Naive thymus-derived CD4-positive, alpha-beta T cell (primary cell): ENCODE measurements around the gene PTPRG. TPM values are rescaled to one million over a fixed set of nuclear protein-coding genes. Genes with fewer than 3 reads are reported as not detected.

Experiments used
- ATAC-seq: fragments of 150-1000 bp; cut with Tn5 transposase; 2 replicates; pipeline ENCODE4 v1.10.0; 2021; ENCODE audit warnings: mild to moderate bottlenecking, moderate library complexity
- CTCF ChIA-PET: fragments of 350-600 bp; sonication (Branson Sonifier 250); formaldehyde crosslinking; loops from one replicate; lab custom pipeline; 2021; ENCODE audit warnings: antibody characterized with exemption; lab: Charles Lee
- POLR2A ChIA-PET: fragments of 350-600 bp; sonication (Branson Sonifier 250); formaldehyde crosslinking; loops from one replicate; lab custom pipeline; 2021; ENCODE audit warnings: antibody characterized with exemption, inconsistent platforms; lab: Charles Lee
- DNase-seq, 9 donors: peaks; one replicate each; pipeline versions ENCODE4 v3.0.0 to v3.0.0-alpha.2; 2020 to 2022; ENCODE audit warnings: mixed read lengths in 1 of 9
- H3K27ac ChIP-seq: one replicate; pipeline ENCODE4 v1.7.0; 2013; ENCODE audit warnings: mild to moderate bottlenecking, low read depth, low read length, moderate library complexity
- H3K27me3 ChIP-seq, 2 donors: one replicate each; pipeline ENCODE4 v1.7.0; 2013; ENCODE audit warnings: low read length in 2 of 2, mild to moderate bottlenecking in 2 of 2, moderate library complexity in 2 of 2; ENCODE audit not compliant: control insufficient read depth in 2 of 2, insufficient read depth in 2 of 2
- H3K36me3 ChIP-seq, 3 experiments: 1 replicate in 2 of 3; 2 replicates in 1 of 3; pipeline ENCODE4 v1.7.0; 2013; ENCODE audit warnings: low read length in 3 of 3, mild to moderate bottlenecking in 3 of 3, moderate library complexity in 1 of 3; ENCODE audit not compliant: insufficient read depth in 3 of 3, control insufficient read depth in 2 of 3
- H3K4me1 ChIP-seq, 2 donors: one replicate each; pipeline ENCODE4 v1.7.0; 2013; ENCODE audit warnings: low read length in 2 of 2, mild to moderate bottlenecking in 2 of 2, moderate library complexity in 1 of 2; ENCODE audit not compliant: control insufficient read depth in 2 of 2, insufficient read depth in 2 of 2
- H3K4me3 ChIP-seq: 2 replicates; pipeline ENCODE4 v1.7.0; 2013; ENCODE audit warnings: mild to moderate bottlenecking, low read length
- H3K9me3 ChIP-seq, 3 experiments: 1 replicate in 2 of 3; 2 replicates in 1 of 3; pipeline ENCODE4 v1.7.0; 2013; ENCODE audit warnings: low read length in 3 of 3; ENCODE audit not compliant: control insufficient read depth in 2 of 3
- H3K27ac Mint-ChIP-seq, 9 donors: one replicate each; pipeline ENCODE4 v1.8.0; 2020 to 2022; ENCODE audit warnings: mixed read lengths in 9 of 9, mild to moderate bottlenecking in 8 of 9, moderate library complexity in 5 of 9, inconsistent platforms in 2 of 9
- H3K27me3 Mint-ChIP-seq, 5 donors: one replicate each; pipeline ENCODE4 v1.8.0; 2021 to 2022; ENCODE audit warnings: mixed read lengths in 5 of 5, mild to moderate bottlenecking in 1 of 5
- H3K36me3 Mint-ChIP-seq, 5 donors: one replicate each; pipeline ENCODE4 v1.8.0; 2020 to 2022; ENCODE audit warnings: mixed read lengths in 5 of 5, mild to moderate bottlenecking in 3 of 5, inconsistent platforms in 1 of 5
- H3K4me1 Mint-ChIP-seq, 7 donors: one replicate each; pipeline ENCODE4 v1.8.0; 2020 to 2022; ENCODE audit warnings: mixed read lengths in 7 of 7, mild to moderate bottlenecking in 3 of 7, inconsistent platforms in 1 of 7
- H3K4me3 Mint-ChIP-seq, 10 donors: one replicate each; pipeline ENCODE4 v1.8.0; 2020 to 2022; ENCODE audit warnings: mild to moderate bottlenecking in 10 of 10, mixed read lengths in 10 of 10, moderate library complexity in 6 of 10, inconsistent platforms in 2 of 10
- H3K9me3 Mint-ChIP-seq, 11 donors: one replicate each; pipeline ENCODE4 v1.8.0; 2020 to 2022; ENCODE audit warnings: mixed read lengths in 11 of 11, mild to moderate bottlenecking in 4 of 11, inconsistent platforms in 1 of 11, moderate library complexity in 1 of 11
- intact Hi-C, 2 donors: fragments of 100-400 bp; cut with micrococcal nuclease; formaldehyde crosslinking; loops; one replicate each; pipeline ENCODE4 v1.15.1; 2023
- polyA plus RNA-seq, 2 donors: library from polyadenylated mRNA; unstranded; fragments of 300-500 nt; fragmentation: Illumina TruSeq; gene quantifications; one replicate each; pipeline ENCODE4 v1.2.3, GENCODE V29; 2021
- total RNA-seq, 6 experiments: library from RNA in 5 of 6; stranded (reverse) in 5 of 6; gene quantifications; 1 replicate in 5 of 6; 2 replicates in 1 of 6; pipeline ENCODE4 v1.2.3 and lab custom pipeline; 2021 to 2026

The PTPRG gene
- total and polyA plus RNA-seq, 7 experiments from 2014 or later, result 0.17 to 1.7 TPM; not detected in 5

DNA sequence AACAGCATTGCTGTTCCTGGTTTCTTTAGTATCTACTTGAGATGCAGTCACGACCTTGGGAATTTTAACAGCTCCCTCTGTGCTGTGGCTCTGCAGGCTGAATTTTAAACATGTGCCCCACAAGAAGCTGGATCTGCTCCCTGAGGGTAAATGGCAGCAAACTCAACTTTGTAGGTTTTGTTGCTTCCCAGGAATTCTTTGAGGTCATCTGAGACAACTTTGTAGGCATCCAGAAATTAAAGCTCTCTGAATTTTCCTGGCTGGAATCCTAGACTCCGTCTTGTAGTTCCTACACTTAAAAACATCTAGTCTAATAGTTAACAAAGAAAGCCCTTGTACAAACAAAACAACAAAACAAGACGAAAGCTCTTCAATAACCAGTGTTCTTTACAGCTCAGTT, 445.7 kb downstream of the PTPRG start:
- Mint-ChIP-seq H3K27ac (no peak overlapping the region), H3K27me3 (peaks cover 0 to 10% (median 0%) of the 10 kb centered on the region in 5 donors), H3K4me3 (no peak overlapping the region), H3K4me1 (no peaks in the 10 kb centered on the region), H3K9me3 (peaks cover 0 to 3% (median 0%) of the 10 kb centered on the region in 11 donors), H3K36me3 (no peaks in the 10 kb centered on the region)
- DNase-seq (no peak), ATAC-seq (no peak)
- POLR2A ChIA-PET, result no interaction called here
- Histone ChIP-seq H3K4me1 (no peaks in the 10 kb centered on the region), H3K4me3 (no peak overlapping the region), H3K27me3 (no peaks in the 10 kb centered on the region), H3K27ac (no peak overlapping the region), H3K9me3 (no peaks in the 10 kb centered on the region), H3K36me3 (no peaks in the 10 kb centered on the region)
- intact Hi-C loops, result no loop called here
- CTCF ChIA-PET, result no interaction called here

DNA sequence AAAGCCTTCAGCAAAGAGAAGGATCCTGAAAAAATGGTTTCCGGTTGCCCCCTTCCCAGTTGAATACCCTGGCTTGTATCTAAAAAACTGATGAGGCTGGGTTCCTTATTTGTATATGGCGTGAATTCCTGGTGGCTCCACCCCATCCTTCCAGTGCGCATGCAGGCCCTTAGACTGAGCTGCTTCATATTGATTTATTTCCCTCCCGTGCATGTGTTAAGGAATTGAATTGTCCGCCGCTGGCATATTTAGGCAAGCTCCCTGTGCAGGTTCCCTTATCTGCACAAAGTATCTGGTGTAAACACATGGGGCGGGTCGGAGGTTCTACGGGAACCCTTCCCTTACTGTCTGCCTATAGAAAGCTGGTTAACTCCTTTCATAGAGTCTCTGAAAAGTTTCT, 449.6 kb downstream of the PTPRG start:
- Histone ChIP-seq H3K4me1 (no peaks in the 10 kb centered on the region), H3K4me3 (no peak overlapping the region), H3K36me3 (no peaks in the 10 kb centered on the region), H3K9me3 (no peaks in the 10 kb centered on the region), H3K27me3 (no peaks in the 10 kb centered on the region), H3K27ac (no peak overlapping the region)
- DNase-seq (no peak), ATAC-seq (no peak)
- Mint-ChIP-seq H3K27ac (no peak overlapping the region), H3K4me3 (no peak overlapping the region), H3K4me1 (no peaks in the 10 kb centered on the region), H3K36me3 (no peaks in the 10 kb centered on the region), H3K27me3 (peaks cover 0 to 15% (median 0%) of the 10 kb centered on the region in 5 donors), H3K9me3 (peaks cover 0 to 4% (median 0%) of the 10 kb centered on the region in 11 donors)
- intact Hi-C loops, result no loop called here
- CTCF ChIA-PET, result no interaction called here
- POLR2A ChIA-PET, result no interaction called here

DNA sequence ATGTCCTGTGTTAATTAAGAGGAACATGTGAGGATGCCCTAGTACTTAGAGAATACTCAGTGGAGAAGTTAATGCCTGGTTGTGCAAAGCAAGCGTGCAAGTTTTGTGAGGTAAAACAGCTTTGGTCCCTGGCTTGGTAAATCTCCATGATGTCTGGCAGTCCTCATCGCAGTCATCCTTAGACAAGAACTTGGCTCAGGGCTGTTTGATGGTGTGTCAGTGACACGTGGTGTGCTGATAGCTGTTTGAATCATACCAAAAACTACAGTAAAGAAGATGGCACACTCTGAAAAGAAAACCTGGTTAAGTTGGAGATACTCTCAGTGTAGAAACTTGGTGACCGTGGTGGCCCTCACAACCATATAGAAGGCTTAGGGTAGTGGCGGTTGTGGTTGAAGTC, 450.3 kb downstream of the PTPRG start:
- no peak for ATAC-seq
- Mint-ChIP-seq H3K27ac (no peak overlapping the region), H3K36me3 (no peaks in the 10 kb centered on the region), H3K27me3 (peaks cover 0 to 15% (median 0%) of the 10 kb centered on the region in 5 donors), H3K9me3 (peaks cover 0 to 4% (median 0%) of the 10 kb centered on the region in 11 donors), H3K4me3 (no peak overlapping the region), H3K4me1 (no peaks in the 10 kb centered on the region)
- intact Hi-C loops, result no loop called here
- DNase-seq, result no peak
- H3K4me3 ChIP-seq, result no peak overlapping the region
- H3K27me3 ChIP-seq, result no peaks in the 10 kb centered on the region
- CTCF ChIA-PET, result no interaction called here
- H3K9me3 ChIP-seq, result no peaks in the 10 kb centered on the region
- POLR2A ChIA-PET, result no interaction called here
- H3K4me1 ChIP-seq, result no peaks in the 10 kb centered on the region
- no peak overlapping the region for H3K27ac ChIP-seq
- H3K36me3 ChIP-seq, result no peaks in the 10 kb centered on the region

DNA sequence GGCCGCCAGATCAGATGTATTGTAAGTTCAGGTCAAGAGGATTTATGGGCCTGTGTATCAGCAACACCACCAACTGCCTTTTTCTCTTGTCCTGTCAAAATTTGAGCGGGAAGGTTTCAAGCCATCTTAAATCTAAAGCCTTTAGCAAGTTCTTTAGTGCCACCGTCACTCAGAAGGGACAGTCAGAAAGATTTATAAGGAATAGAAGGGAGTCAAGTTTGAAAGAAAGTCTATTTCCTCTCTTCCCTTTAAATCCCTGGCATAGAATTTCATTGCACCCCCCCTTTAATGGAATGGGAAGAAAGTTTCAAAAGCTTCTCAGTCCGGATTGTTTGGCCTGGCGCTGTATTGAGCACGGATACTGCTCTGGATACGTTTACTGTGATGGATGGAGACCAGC, 452.6 kb downstream of the PTPRG start:
- Histone ChIP-seq H3K4me3 (no peak overlapping the region), H3K27me3 (no peaks in the 10 kb centered on the region), H3K27ac (no peak overlapping the region), H3K9me3 (no peaks in the 10 kb centered on the region), H3K36me3 (no peaks in the 10 kb centered on the region), H3K4me1 (no peaks in the 10 kb centered on the region)
- DNase-seq (no peak), ATAC-seq (no peak)
- Mint-ChIP-seq H3K4me3 (no peak overlapping the region), H3K4me1 (no peaks in the 10 kb centered on the region), H3K36me3 (no peaks in the 10 kb centered on the region), H3K9me3 (peaks cover 0 to 8% (median 0%) of the 10 kb centered on the region in 11 donors), H3K27ac (no peak overlapping the region), H3K27me3 (peaks cover 0 to 15% (median 0%) of the 10 kb centered on the region in 5 donors)
- intact Hi-C loops, result no loop called here
- ChIA-PET POLR2A (no interaction called here), CTCF (no interaction called here)

DNA sequence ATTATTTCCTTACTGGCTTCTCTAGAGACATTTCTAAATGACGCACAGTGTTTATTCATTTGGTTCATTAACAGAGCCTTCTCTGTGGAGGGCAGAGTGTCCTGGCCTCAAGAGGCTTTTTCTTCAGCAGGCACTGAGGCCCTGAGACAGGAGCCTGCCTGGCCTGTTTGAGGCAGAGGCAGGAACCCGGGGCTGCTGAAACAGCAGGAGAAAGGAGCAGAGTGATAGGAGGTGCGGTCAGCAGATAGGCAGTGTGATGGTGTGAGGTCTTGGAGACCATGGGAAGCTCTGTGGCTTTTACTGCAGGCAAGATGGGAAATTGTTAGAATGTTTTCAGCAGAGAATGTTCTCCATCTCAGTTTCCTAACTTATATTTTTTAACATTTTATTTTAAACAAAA, 453.7 kb downstream of the PTPRG start:
- no peak for DNase-seq
- ChIA-PET CTCF (no interaction called here), POLR2A (no interaction called here)
- no peaks in the 10 kb centered on the region for H3K27me3 ChIP-seq
- ATAC-seq, result no peak
- H3K9me3 ChIP-seq, result no peaks in the 10 kb centered on the region
- Mint-ChIP-seq H3K27ac (no peak overlapping the region), H3K4me1 (no peaks in the 10 kb centered on the region), H3K4me3 (no peak overlapping the region), H3K36me3 (no peaks in the 10 kb centered on the region), H3K27me3 (peaks cover 0 to 15% (median 0%) of the 10 kb centered on the region in 5 donors), H3K9me3 (peaks cover 0 to 6% (median 0%) of the 10 kb centered on the region in 11 donors)
- H3K4me3 ChIP-seq, result no peak overlapping the region
- intact Hi-C loops, result no loop called here
- H3K4me1 ChIP-seq, result no peaks in the 10 kb centered on the region
- H3K27ac ChIP-seq, result no peak overlapping the region
- H3K36me3 ChIP-seq, result no peaks in the 10 kb centered on the region

DNA sequence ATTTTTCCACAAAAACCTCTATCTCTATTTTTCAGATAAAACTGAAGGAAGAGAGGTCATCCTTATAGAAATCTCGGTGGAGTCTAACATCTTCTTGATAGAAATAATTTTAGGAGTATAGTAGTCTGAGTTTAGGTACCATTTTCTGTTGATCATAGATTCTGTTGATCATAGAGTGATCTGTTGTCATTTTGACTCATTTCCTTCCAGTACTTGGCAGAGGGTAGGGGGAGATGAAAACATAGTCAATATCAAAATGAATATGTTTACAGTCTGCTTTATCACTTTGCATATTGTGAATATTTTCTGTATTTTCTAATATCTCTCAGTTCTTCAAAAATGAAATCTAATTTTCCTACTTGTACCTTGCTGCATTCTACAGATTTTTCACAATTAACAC, 458.5 kb downstream of the PTPRG start:
- Histone ChIP-seq H3K36me3 (no peaks in the 10 kb centered on the region), H3K4me1 (no peaks in the 10 kb centered on the region), H3K27ac (no peak overlapping the region), H3K9me3 (no peaks in the 10 kb centered on the region), H3K27me3 (no peaks in the 10 kb centered on the region), H3K4me3 (no peak overlapping the region)
- Mint-ChIP-seq H3K4me3 (no peak overlapping the region), H3K9me3 (peaks cover 0 to 6% (median 0%) of the 10 kb centered on the region in 11 donors), H3K4me1 (no peaks in the 10 kb centered on the region), H3K27ac (no peak overlapping the region), H3K36me3 (no peaks in the 10 kb centered on the region), H3K27me3 (peaks cover 0 to 3% (median 0%) of the 10 kb centered on the region in 5 donors)
- POLR2A ChIA-PET, result no interaction called here
- CTCF ChIA-PET, result no interaction called here
- ATAC-seq (no peak), DNase-seq (no peak)
- intact Hi-C loops, result no loop called here

DNA sequence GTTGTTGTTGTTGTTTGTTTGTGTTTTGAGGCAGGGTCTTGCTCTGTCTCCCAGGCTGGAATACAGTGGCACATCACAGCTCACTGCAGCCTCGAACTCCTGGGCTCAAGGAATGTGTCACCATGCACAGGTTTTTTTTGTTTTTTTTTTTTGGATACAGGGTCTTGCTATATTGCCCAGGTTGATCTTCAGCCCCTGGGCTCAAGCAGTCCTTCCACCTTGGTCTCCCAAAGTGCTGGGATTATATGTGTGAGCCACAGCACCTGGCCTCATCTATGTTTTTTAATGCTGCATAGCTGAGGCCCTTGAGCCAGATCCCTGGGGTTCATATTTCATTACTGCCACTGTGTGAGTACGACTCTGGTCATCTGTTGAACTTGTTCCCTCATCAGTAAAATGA, 459.3 kb downstream of the PTPRG start:
- Mint-ChIP-seq H3K36me3 (no peaks in the 10 kb centered on the region), H3K27ac (no peak overlapping the region), H3K4me1 (no peaks in the 10 kb centered on the region), H3K4me3 (no peak overlapping the region), H3K9me3 (peaks cover 0 to 6% (median 0%) of the 10 kb centered on the region in 11 donors), H3K27me3 (peaks cover 0 to 6% (median 0%) of the 10 kb centered on the region in 5 donors)
- Histone ChIP-seq H3K36me3 (no peaks in the 10 kb centered on the region), H3K4me3 (no peak overlapping the region), H3K27me3 (no peaks in the 10 kb centered on the region), H3K4me1 (no peaks in the 10 kb centered on the region), H3K9me3 (no peaks in the 10 kb centered on the region), H3K27ac (no peak overlapping the region)
- ATAC-seq (no peak), DNase-seq (no peak)
- intact Hi-C loops, result no loop called here
- ChIA-PET POLR2A (no interaction called here), CTCF (no interaction called here)
